ENCODE measurements around the gene MAP2K3.
"Not testable (repeated sequence)": the region's sequence is repeated elsewhere in the genome, so short reads cannot be mapped to it uniquely, and the experiment has no call there.

MAP2K3 gene

DNA sequence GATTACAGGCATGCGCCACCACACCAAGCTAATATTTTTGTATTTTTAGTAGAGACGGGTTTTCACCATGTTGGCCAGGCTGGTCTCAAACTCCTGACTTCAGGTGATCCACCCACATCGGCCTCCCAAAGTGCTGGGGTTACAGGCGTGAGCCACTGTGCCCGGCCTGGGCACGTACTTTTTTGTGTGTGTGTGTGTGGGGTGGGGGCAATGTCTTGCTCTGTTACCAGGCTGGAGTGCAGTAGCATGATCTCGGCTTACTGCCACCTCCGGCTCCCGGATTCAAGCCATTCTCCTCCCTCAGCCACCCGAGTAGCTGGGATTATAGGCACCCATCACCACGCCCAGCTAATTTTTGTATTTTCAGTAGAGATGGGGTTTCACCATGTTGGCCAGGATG, 55.1 kb downstream of the MAP2K3 start:
- H2AFZ ChIP-seq (ENCODE audit: low read length); H3K79me1 ChIP-seq (ENCODE audit: low read depth, low read length); H3K4me2 ChIP-seq (ENCODE audit: insufficient read depth, low read length, poor library complexity, severe bottlenecking); DNase-seq (ENCODE audit: low spot score); H2BK15ac ChIP-seq (ENCODE audit: low read length); H3K27me3 ChIP-seq (ENCODE audit: control insufficient read depth in 3 of 3, insufficient read depth in 3 of 3, low read depth in 1 of 3, low read length in 3 of 3); H2AK5ac ChIP-seq (ENCODE audit: low read depth, low read length); H3K18ac ChIP-seq (ENCODE audit: low read length); H3K9ac ChIP-seq (ENCODE audit: low read depth, low read length, poor library complexity); H2BK120ac ChIP-seq (ENCODE audit: low read depth, low read length); H2BK5ac ChIP-seq (ENCODE audit: low read length); H3K23ac ChIP-seq (ENCODE audit: low read depth, low read length, poor library complexity); H3K4me3 ChIP-seq (ENCODE audit: low read length in 2 of 2); H3K4me1 ChIP-seq (ENCODE audit: control insufficient read depth in 2 of 2, insufficient read depth in 1 of 2, low read depth in 1 of 2, low read length in 2 of 2); H3K9me3 ChIP-seq (replicated peaks in 1 of 2; ENCODE audit: control insufficient read depth in 2 of 2, insufficient read depth in 1 of 2, low read depth in 1 of 2, low read length in 2 of 2); H3K36me3 ChIP-seq (replicated peaks in 1 of 2; ENCODE audit: control insufficient read depth in 2 of 2, insufficient read depth in 2 of 2, low read length in 2 of 2); H4K91ac ChIP-seq (ENCODE audit: low read depth, low read length, poor library complexity); H3K14ac ChIP-seq (ENCODE audit: low read length); H3K4ac ChIP-seq (ENCODE audit: low read length); H4K8ac ChIP-seq (ENCODE audit: low read depth, low read length); H3K27ac ChIP-seq (replicated peaks; ENCODE audit: low read length); H2BK12ac ChIP-seq (ENCODE audit: low read length): not testable (repeated sequence)
- no CpG with 5 or more reads among the region's 11 CpGs for WGBS, 2 donors (ENCODE audit: extremely low coverage in 2 of 2, insufficient read length in 2 of 2, insufficient replicate concordance in 1 of 2)

DNA sequence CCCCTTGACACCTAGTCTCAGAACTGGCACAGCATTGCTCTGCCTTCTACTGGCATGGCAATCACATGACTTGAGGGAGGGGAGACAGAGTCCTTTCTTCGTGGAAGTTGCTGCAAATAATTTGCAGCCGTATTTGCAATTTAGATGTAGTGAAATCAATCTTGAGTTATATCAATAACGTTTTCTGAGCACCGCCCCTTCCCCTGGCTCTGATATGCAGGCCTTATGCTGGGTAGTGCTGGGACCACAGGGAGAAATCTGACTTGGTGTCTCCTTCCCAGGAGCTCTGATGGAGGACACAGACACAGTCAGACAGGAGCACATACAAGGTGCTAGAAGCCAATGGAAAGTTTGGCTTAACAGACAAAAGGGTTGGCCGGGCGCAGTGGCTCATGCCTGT, 55.9 kb downstream of the MAP2K3 start:
- not testable (repeated sequence) for H3K4me3 ChIP-seq (ENCODE audit: low read length in 2 of 2); H2AK5ac ChIP-seq (ENCODE audit: low read depth, low read length); H3K27me3 ChIP-seq (ENCODE audit: control insufficient read depth in 3 of 3, insufficient read depth in 3 of 3, low read depth in 1 of 3, low read length in 3 of 3); H2AFZ ChIP-seq (ENCODE audit: low read length); H4K91ac ChIP-seq (ENCODE audit: low read depth, low read length, poor library complexity); H3K9ac ChIP-seq (ENCODE audit: low read depth, low read length, poor library complexity); H3K36me3 ChIP-seq (replicated peaks in 1 of 2; ENCODE audit: control insufficient read depth in 2 of 2, insufficient read depth in 2 of 2, low read length in 2 of 2); H4K8ac ChIP-seq (ENCODE audit: low read depth, low read length); H3K79me1 ChIP-seq (ENCODE audit: low read depth, low read length); H2BK120ac ChIP-seq (ENCODE audit: low read depth, low read length); H3K23ac ChIP-seq (ENCODE audit: low read depth, low read length, poor library complexity); H2BK15ac ChIP-seq (ENCODE audit: low read length); H3K9me3 ChIP-seq (replicated peaks in 1 of 2; ENCODE audit: control insufficient read depth in 2 of 2, insufficient read depth in 1 of 2, low read depth in 1 of 2, low read length in 2 of 2); H3K4ac ChIP-seq (ENCODE audit: low read length); H3K4me2 ChIP-seq (ENCODE audit: insufficient read depth, low read length, poor library complexity, severe bottlenecking); H3K14ac ChIP-seq (ENCODE audit: low read length); H3K27ac ChIP-seq (replicated peaks; ENCODE audit: low read length); H3K18ac ChIP-seq (ENCODE audit: low read length); H3K4me1 ChIP-seq (ENCODE audit: control insufficient read depth in 2 of 2, insufficient read depth in 1 of 2, low read depth in 1 of 2, low read length in 2 of 2); H2BK5ac ChIP-seq (ENCODE audit: low read length); DNase-seq (ENCODE audit: low spot score); H2BK12ac ChIP-seq (ENCODE audit: low read length)
- no CpG with 5 or more reads among the region's 6 CpGs for WGBS, 2 donors (ENCODE audit: extremely low coverage in 2 of 2, insufficient read length in 2 of 2, insufficient replicate concordance in 1 of 2)

GRCh38 chr17:21341279-21341678, 56.8 kb downstream of the MAP2K3 start:
- not testable (repeated sequence) for H3K4me3 ChIP-seq (ENCODE audit: low read length in 2 of 2); H3K4me2 ChIP-seq (ENCODE audit: insufficient read depth, low read length, poor library complexity, severe bottlenecking); H3K4ac ChIP-seq (ENCODE audit: low read length); H2AK5ac ChIP-seq (ENCODE audit: low read depth, low read length); H3K27me3 ChIP-seq (ENCODE audit: control insufficient read depth in 3 of 3, insufficient read depth in 3 of 3, low read depth in 1 of 3, low read length in 3 of 3); H3K23ac ChIP-seq (ENCODE audit: low read depth, low read length, poor library complexity); H3K79me1 ChIP-seq (ENCODE audit: low read depth, low read length); H2BK15ac ChIP-seq (ENCODE audit: low read length); H3K4me1 ChIP-seq (ENCODE audit: control insufficient read depth in 2 of 2, insufficient read depth in 1 of 2, low read depth in 1 of 2, low read length in 2 of 2); H3K9me3 ChIP-seq (replicated peaks in 1 of 2; ENCODE audit: control insufficient read depth in 2 of 2, insufficient read depth in 1 of 2, low read depth in 1 of 2, low read length in 2 of 2); H2BK12ac ChIP-seq (ENCODE audit: low read length); H3K18ac ChIP-seq (ENCODE audit: low read length); H3K9ac ChIP-seq (ENCODE audit: low read depth, low read length, poor library complexity); H3K27ac ChIP-seq (replicated peaks; ENCODE audit: low read length); H3K14ac ChIP-seq (ENCODE audit: low read length); H3K36me3 ChIP-seq (replicated peaks in 1 of 2; ENCODE audit: control insufficient read depth in 2 of 2, insufficient read depth in 2 of 2, low read length in 2 of 2); H2BK120ac ChIP-seq (ENCODE audit: low read depth, low read length); H4K91ac ChIP-seq (ENCODE audit: low read depth, low read length, poor library complexity); H4K8ac ChIP-seq (ENCODE audit: low read depth, low read length); H2AFZ ChIP-seq (ENCODE audit: low read length); H2BK5ac ChIP-seq (ENCODE audit: low read length); DNase-seq (ENCODE audit: low spot score)
- WGBS, 2 donors (ENCODE audit: extremely low coverage in 2 of 2, insufficient read length in 2 of 2, insufficient replicate concordance in 1 of 2): no CpG with 5 or more reads among the region's 4 CpGs

- H3K27ac ChIP-seq (replicated peaks; ENCODE audit: low read length); H3K79me1 ChIP-seq (ENCODE audit: low read depth, low read length); H2BK120ac ChIP-seq (ENCODE audit: low read depth, low read length); H3K4me1 ChIP-seq (ENCODE audit: control insufficient read depth in 2 of 2, insufficient read depth in 1 of 2, low read depth in 1 of 2, low read length in 2 of 2); H2BK12ac ChIP-seq (ENCODE audit: low read length); H3K9me3 ChIP-seq (replicated peaks in 1 of 2; ENCODE audit: control insufficient read depth in 2 of 2, insufficient read depth in 1 of 2, low read depth in 1 of 2, low read length in 2 of 2); H3K4me3 ChIP-seq (ENCODE audit: low read length in 2 of 2); H3K4ac ChIP-seq (ENCODE audit: low read length); H3K9ac ChIP-seq (ENCODE audit: low read depth, low read length, poor library complexity); H3K36me3 ChIP-seq (replicated peaks in 1 of 2; ENCODE audit: control insufficient read depth in 2 of 2, insufficient read depth in 2 of 2, low read length in 2 of 2); H2AK5ac ChIP-seq (ENCODE audit: low read depth, low read length); H2BK5ac ChIP-seq (ENCODE audit: low read length); H3K4me2 ChIP-seq (ENCODE audit: insufficient read depth, low read length, poor library complexity, severe bottlenecking); H3K23ac ChIP-seq (ENCODE audit: low read depth, low read length, poor library complexity); H2BK15ac ChIP-seq (ENCODE audit: low read length); H2AFZ ChIP-seq (ENCODE audit: low read length); H3K18ac ChIP-seq (ENCODE audit: low read length); H4K8ac ChIP-seq (ENCODE audit: low read depth, low read length); DNase-seq (ENCODE audit: low spot score); H3K27me3 ChIP-seq (ENCODE audit: control insufficient read depth in 3 of 3, insufficient read depth in 3 of 3, low read depth in 1 of 3, low read length in 3 of 3); H4K91ac ChIP-seq (ENCODE audit: low read depth, low read length, poor library complexity): not testable (repeated sequence)
- WGBS, 2 donors (ENCODE audit: extremely low coverage in 2 of 2, insufficient read length in 2 of 2, insufficient replicate concordance in 1 of 2): no CpG with 5 or more reads among the region's 8 CpGs
- peak overlapping the region; percentile 71 for H3K14ac ChIP-seq (ENCODE audit: low read length)
These were observed 57.5 kb downstream of the MAP2K3 start for GRCh38 chr17:21341925-21342540.

Measured in neuronal stem cell (in vitro differentiated cells).